ENCODE data around the gene MAN1C1. TPM values are rescaled to one million over a fixed set of nuclear protein-coding genes. Genes with fewer than 3 reads are reported as not detected.

The MAN1C1 gene
- total and polyA plus RNA-seq, 2 donors (not counting 1 experiment from before 2014, with no cell fraction given), result 17.7 to 51.4 TPM

GRCh38 chr1:25758466-25759070 is 142.0 kb downstream of the MAN1C1 start:
- H4K20me1 ChIP-seq (ENCODE audit: control insufficient read depth, extremely low read depth, insufficient read depth, low read length), result no peaks in the 10 kb centered on the region
- TF ChIP-seq EZH2 (IDR thresholded peaks at IDR 0.05; ENCODE audit: low read length, missing control alignments) (no peak), CTCF (conservative IDR thresholded peaks at IDR 0.05 in 1 of 2, IDR thresholded peaks at IDR 0.05 in 1 of 2; ENCODE audit: low read depth in 1 of 2, low read length in 2 of 2) (no peak)
- no peaks in the 10 kb centered on the region for H3K36me3 ChIP-seq (ENCODE audit: control insufficient read depth, insufficient read depth, low read length)
- no peak overlapping the region for H3K9ac ChIP-seq (ENCODE audit: insufficient read depth, low read length)
- no peak for DNase-seq (ENCODE audit: low read depth in 2 of 2)
- H3K4me1 ChIP-seq (ENCODE audit: control insufficient read depth, extremely low read depth, insufficient read depth, low read length), result no peaks in the 10 kb centered on the region
- H3K9me3 ChIP-seq (ENCODE audit: control insufficient read depth, insufficient read depth, low read depth, low read length), result no peaks in the 10 kb centered on the region
- H3K4me3 ChIP-seq (replicated peaks in 1 of 4; ENCODE audit: control extremely low read depth in 1 of 4, insufficient read depth in 1 of 4, low read depth in 3 of 4, low read length in 4 of 4), result no peak overlapping the region
- H3K27me3 ChIP-seq (ENCODE audit: control insufficient read depth, insufficient read depth, low read length), result no peaks in the 10 kb centered on the region
- H2AFZ ChIP-seq (ENCODE audit: low read length), result no peak overlapping the region
- H3K27ac ChIP-seq (ENCODE audit: insufficient read depth, low read length), result no peak overlapping the region
- no peaks in the 10 kb centered on the region for H3K79me2 ChIP-seq (ENCODE audit: control insufficient read depth, insufficient read depth, low read length)
- no peak overlapping the region for H3K4me2 ChIP-seq (ENCODE audit: extremely low read depth, insufficient read depth, low read length)

DNA sequence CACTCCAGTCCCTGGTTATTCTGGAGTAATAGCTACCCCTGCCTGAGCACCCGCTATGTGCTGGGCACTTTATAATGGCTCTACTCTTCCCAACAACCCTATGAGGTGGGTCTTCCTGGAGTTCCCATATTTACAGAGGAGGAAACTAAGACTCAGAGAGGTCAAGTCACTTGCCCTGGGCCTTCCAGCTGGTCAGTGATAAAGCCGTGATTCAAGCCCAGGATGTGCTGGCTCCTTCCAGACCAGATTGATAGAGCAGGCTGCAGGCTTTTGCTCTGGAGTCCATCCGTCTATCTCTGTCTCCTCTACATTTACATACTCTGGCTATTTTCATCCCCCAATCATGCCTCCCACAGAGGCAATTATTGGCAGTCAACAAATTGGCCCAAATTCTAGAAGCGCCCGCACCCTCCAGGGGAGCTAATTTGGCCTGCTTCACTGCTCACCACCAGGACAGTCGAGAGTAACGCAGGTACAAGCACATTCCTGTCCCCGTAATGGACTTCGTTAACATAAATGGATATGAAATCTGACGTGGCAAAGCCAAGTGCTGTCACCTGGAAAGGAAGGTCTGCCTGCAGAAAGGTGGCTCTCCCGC is 143.6 kb downstream of the MAN1C1 start:
- Histone ChIP-seq H3K4me1 (ENCODE audit: control insufficient read depth, extremely low read depth, insufficient read depth, low read length) (no peaks in the 10 kb centered on the region), H3K27me3 (ENCODE audit: control insufficient read depth, insufficient read depth, low read length) (no peaks in the 10 kb centered on the region)

DNA sequence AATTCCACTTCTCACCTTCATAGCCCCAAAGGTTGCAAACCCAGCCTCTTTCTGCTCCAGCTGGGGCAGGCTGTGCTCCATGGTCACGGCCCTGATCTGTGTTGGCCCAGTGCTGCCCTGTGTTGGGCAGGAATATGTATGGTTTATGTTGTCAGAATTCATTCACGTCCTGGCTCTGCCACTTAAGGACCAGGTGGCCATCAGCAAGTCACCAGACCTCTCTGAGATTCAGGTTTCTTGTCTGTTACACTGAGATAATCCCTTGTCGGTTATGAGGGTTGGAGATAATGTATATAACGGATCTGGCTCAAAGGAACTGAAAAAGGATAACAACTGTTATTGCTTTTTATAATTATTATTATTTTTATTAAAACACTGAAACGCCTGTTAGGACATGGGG is 144.3 kb downstream of the MAN1C1 start:
- H3K9ac ChIP-seq (ENCODE audit: insufficient read depth, low read length), result no peak overlapping the region
- no peaks in the 10 kb centered on the region for H3K9me3 ChIP-seq (ENCODE audit: control insufficient read depth, insufficient read depth, low read depth, low read length)
- H2AFZ ChIP-seq (ENCODE audit: low read length), result no peak overlapping the region
- no peak overlapping the region for H3K4me2 ChIP-seq (ENCODE audit: extremely low read depth, insufficient read depth, low read length)
- no peak overlapping the region for H3K27ac ChIP-seq (ENCODE audit: insufficient read depth, low read length)
- TF ChIP-seq CTCF (conservative IDR thresholded peaks at IDR 0.05 in 1 of 2, IDR thresholded peaks at IDR 0.05 in 1 of 2; ENCODE audit: low read depth in 1 of 2, low read length in 2 of 2) (no peak), EZH2 (IDR thresholded peaks at IDR 0.05; ENCODE audit: low read length, missing control alignments) (no peak)
- no peaks in the 10 kb centered on the region for H4K20me1 ChIP-seq (ENCODE audit: control insufficient read depth, extremely low read depth, insufficient read depth, low read length)
- H3K36me3 ChIP-seq (ENCODE audit: control insufficient read depth, insufficient read depth, low read length), result no peaks in the 10 kb centered on the region
- H3K27me3 ChIP-seq (ENCODE audit: control insufficient read depth, insufficient read depth, low read length), result no peaks in the 10 kb centered on the region
- no peaks in the 10 kb centered on the region for H3K79me2 ChIP-seq (ENCODE audit: control insufficient read depth, insufficient read depth, low read length)
- H3K4me3 ChIP-seq (replicated peaks in 1 of 4; ENCODE audit: control extremely low read depth in 1 of 4, insufficient read depth in 1 of 4, low read depth in 3 of 4, low read length in 4 of 4), result no peak overlapping the region
- no peak for DNase-seq (ENCODE audit: low read depth in 2 of 2)
- H3K4me1 ChIP-seq (ENCODE audit: control insufficient read depth, extremely low read depth, insufficient read depth, low read length), result no peaks in the 10 kb centered on the region

More for the DNA sequence above, 143.6 kb downstream of the MAN1C1 start:
- no peak for DNase-seq (ENCODE audit: low read depth in 2 of 2)
- Histone ChIP-seq H3K27ac (ENCODE audit: insufficient read depth, low read length) (no peak overlapping the region), H3K4me2 (ENCODE audit: extremely low read depth, insufficient read depth, low read length) (no peak overlapping the region), H3K9ac (ENCODE audit: insufficient read depth, low read length) (no peak overlapping the region), H2AFZ (ENCODE audit: low read length) (no peak overlapping the region), H3K9me3 (ENCODE audit: control insufficient read depth, insufficient read depth, low read depth, low read length) (no peaks in the 10 kb centered on the region), H4K20me1 (ENCODE audit: control insufficient read depth, extremely low read depth, insufficient read depth, low read length) (no peaks in the 10 kb centered on the region), H3K36me3 (ENCODE audit: control insufficient read depth, insufficient read depth, low read length) (no peaks in the 10 kb centered on the region), H3K4me3 (replicated peaks in 1 of 4; ENCODE audit: control extremely low read depth in 1 of 4, insufficient read depth in 1 of 4, low read depth in 3 of 4, low read length in 4 of 4) (no peak overlapping the region), H3K79me2 (ENCODE audit: control insufficient read depth, insufficient read depth, low read length) (no peaks in the 10 kb centered on the region)
- TF ChIP-seq EZH2 (IDR thresholded peaks at IDR 0.05; ENCODE audit: low read length, missing control alignments), result no peak
- no peak for TF ChIP-seq CTCF (conservative IDR thresholded peaks at IDR 0.05 in 1 of 2, IDR thresholded peaks at IDR 0.05 in 1 of 2; ENCODE audit: low read depth in 1 of 2, low read length in 2 of 2)

Data from fibroblast of lung (primary cell).